GM12878 (cell line): ENCODE data around the gene SPCS1.

ENCODE experiments used
- MYC ChIP-seq: IDR thresholded peaks from 2 replicates; pipeline ENCODE4 v1.6.1; 2011; ENCODE audit warnings: mild to moderate bottlenecking, low read length, moderate library complexity, inconsistent platforms; ENCODE audit not compliant: insufficient read depth, insufficient replicate concordance, insufficient read length, severe bottlenecking
- POLR2A ChIP-seq: IDR thresholded peaks from 2 replicates; pipeline ENCODE4 v1.6.1; 2011; ENCODE audit warnings: low read depth, mild to moderate bottlenecking, low read length
- POLR2AphosphoS2 ChIP-seq: IDR thresholded peaks from 2 replicates; pipeline ENCODE4 v1.6.1; 2011; ENCODE audit warnings: low read depth, mild to moderate bottlenecking, low read length, improper control_type of control experiment, moderate library complexity
- SMC3 ChIP-seq: IDR thresholded peaks from 2 replicates; pipeline ENCODE4 v1.6.1; 2011; ENCODE audit warnings: low read length, improper control_type of control experiment, borderline replicate concordance
- ZBTB33 ChIP-seq: fragments of 450-650 bp; IDR thresholded peaks from 2 replicates; pipeline ENCODE4 v1.6.1; 2017; ENCODE audit warnings: mild to moderate bottlenecking

DNA sequence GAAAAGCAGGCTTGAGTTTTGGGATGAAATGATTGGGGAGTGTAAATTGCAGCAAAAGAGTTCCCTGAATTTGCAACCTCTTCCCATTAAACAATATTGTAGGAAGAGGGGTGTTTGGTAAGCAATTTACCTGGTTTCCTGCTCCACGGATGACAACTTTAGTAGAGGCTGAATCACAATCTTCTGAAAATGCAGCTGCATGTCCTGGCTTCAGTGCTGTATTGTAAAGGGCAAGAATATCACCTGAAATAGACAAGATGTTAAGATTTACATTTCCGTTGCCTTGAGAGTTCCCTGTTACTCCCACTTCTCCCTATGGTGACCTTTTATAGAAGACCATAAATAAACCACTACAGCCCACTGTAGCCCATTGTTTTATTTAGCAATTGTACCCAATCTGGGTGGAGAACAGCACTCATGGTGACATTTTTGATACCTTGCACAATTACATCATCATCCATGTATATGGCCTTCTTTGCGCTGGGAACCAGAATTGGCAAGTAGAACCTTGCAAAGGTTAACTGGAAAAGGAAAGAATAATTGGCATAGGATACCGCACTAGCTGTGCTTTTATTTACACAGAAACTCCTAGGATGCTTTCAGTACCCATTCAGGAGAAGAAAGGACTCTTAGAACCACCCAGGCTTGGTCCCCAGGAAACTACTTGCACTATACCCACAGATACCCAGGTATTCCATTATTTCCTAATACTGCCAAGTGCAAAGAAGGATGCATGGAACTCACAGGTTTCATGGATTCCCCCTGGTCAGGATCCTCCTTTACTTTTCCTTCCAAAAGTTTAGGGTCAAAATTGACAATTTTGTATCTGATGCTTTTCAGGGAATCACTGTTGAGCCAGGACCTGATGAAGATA is 9.9 kb upstream of the SPCS1 start:
- TF ChIP-seq POLR2A (peak; percentile 45; the same call in 1 of the 2 replicates), POLR2AphosphoS2 (no peak), SMC3 (no peak), MYC (no peak), ZBTB33 (no peak)
